AML-193 (cell line): ENCODE data around the gene GIT2.
A peak's percentile ranks its signal among the peaks of the same experiment; 100 is the strongest.

ENCODE experiments used
- DNase-seq, 2 experiments: peaks; one replicate each; lab custom pipeline; 2025; lab: John Stamatoyannopoulos, UW

The GIT2 gene

DNA sequence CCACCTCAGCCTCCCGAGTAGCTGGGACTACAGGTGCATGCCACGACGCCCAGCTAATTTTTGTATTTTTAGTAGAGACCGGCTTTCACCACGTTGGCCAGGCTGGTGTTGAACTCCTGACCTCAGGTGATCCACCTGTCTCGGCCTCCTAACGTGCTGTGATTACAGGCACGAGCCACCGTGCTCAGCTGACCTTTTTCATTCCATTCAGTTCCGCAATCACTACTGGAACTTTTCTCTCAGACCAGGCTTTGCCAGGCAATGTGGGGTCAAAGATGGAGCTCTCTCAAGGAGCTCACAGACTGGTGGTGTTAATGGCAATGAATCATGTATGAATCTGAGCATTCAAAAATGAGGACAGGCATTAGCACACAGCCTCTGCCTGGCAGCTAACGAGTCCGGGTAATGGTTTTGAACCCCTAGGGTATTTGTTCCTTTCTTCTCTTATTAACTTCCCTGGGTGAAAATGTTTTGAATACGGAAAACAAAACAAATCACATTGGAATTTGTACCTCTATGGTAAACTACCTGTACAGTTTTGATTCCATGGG is 105.5 kb downstream of the GIT2 start:
- no peak for DNase-seq

DNA sequence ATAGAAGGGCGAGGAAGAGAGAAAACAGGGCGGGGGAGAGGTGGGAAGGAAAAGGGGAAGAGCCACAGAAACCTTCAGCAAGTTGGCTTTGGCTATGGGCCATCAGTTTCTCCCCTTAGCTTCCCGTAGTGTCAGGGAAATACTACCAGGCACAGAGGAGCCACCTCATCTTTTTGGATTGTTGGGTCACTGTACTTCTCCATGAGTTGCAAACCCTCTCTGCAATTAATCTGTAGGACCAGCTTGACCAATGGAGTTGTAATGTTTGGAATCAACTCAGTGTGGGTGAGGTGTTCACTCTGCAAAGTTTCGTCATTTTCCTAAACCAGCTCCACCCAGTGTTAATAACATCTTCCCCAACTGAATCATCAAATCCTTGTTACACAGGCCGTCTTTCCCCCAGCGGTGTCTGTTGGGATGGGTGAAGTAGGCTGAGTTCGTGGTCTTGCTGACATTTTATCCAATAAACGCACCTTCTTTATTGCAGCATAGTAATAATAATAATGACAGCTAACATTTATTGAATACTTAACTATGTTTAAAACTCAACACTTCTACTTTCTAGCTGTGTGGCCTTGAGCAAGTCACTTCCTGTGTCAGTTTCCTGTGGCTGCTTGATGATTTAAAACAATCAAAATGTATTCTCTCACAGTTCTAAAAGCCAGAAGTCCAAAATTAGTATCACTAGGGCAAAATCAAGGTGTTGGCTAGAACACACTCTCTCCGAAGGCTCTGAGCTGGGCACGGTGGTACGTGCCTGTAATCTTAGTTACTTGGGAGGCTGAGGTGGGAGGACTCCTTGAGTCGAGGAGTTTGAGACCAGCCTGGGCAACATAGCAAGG is 107.8 kb downstream of the GIT2 start:
- peak; percentile 73 to 90 for DNase-seq

DNA sequence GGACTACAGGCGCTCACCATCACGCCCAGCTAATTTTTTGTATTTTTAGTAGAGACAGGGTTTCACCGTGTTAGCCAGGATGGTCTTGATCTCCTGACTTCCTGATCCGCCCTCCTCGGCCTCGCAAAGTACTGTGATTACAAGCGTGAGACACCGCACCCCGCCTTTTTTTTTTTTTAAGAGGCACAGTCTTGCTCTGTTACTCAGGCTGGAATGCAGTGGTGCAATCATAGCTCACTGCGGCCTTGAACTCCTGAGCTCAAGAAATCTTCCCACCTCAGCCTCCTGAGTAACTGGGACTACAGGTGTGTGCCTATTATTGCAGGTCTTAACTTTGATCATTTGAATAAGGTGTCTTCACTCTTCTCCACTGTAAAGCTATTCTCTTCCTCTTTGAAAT is 110.6 kb downstream of the GIT2 start:
- DNase-seq: no peak

DNA sequence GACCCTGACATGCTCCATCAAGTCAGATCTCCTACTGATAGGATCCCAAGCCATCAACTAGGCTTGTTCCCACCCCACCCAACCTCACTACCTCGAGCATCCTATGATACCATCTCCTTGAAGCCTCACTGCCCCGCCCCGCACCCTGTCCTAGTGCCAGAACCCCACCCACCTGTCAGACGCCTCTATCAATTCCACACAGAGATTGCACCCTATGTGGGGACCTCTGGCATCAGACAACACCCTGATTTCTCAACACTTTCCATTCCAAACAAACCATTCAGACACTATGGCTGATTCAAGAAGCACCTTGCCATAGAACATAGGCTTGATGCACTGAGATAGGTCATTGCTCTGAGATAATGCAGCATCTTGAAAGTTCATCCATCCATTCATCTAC is 112.7 kb downstream of the GIT2 start:
- DNase-seq: no peak

DNA sequence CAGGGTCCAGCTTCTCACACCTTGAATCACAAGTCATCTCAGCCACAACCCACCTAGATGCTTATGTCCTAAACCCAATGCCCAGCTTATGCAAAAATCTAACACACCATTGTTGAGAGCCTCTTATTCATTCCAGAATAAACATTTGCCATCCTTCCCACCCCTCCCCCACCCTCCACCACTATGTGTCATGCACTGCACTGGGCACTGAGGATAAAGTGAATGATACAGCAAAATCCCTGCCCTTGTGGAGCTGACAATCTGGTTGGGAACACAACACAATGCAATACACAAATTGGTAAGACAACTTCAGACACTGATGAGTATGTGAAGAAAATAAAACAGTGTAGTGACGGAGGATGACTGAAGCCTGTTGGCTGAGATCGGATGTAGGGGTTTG is 114.4 kb downstream of the GIT2 start:
- DNase-seq: no peak

DNA sequence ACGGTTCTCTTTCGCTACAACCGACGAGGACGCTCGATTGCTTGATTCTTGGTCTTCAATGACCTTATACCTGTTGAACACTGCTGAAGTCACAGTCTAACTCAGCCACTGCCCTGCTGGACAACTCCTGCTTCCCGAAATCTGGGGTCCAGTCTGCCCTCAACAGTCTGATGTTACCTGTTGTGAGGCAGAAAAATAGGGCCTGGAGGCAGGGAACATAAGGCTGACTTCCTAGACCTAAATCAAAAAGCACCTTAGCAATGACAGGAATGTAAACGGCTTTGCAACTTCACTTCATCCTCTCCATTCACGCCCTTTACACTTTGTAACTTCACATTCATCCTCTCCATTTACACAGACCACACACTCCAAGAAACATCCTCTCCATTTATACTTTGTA is 115.2 kb downstream of the GIT2 start:
- no peak for DNase-seq

DNA sequence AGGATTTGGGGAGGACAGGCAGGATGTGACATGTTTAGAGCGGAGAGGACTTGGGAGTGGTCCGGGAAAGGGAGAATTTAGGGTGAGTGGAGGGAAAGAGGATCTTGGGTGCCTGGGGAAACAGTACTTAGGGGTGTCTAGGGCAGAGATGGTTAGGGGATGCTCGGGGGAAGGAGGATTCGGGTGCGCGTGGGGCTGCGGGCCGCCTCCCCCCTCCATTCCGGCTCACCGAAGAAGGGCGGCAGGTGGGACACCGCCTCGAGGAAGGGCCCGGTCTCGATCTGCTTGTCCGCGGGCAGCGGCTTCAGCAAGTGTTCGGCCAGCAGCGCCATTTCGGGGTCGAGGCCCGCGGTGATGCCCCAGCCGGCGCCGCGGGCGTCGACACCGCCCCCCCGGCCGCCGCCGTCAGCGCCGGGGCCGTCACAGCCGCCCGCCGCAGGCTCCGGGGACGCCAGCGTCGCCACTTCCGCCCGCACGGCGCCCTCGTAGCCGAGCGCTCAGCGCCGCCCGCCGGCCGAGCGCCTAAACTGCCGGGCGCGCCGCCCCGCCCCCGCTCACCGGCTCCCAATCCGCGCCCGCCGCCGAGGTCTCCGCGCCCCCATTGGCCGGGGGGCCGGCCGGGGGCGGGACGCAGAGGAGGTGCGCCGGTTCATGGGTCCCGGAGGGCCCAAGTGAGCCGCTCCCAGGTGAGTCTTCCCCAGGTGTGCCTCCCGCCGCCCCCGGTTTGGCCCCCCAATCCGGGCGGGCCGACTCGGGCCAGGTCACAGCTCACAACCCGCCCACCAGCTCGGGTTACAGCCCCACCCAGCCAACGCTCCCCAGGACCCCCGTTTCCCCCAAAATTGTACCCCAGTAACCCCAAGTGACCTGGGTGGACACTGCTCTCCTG is 115.9 kb downstream of the GIT2 start, which contains the start of gene GLTP:
Gene GLTP, minus strand, starts transcription at position 499 of the 889 bp plus-strand sequence. Its CDS starts 167 bp downstream, at position 332.
- peak; percentile 78 to 81 for DNase-seq
